Fibroblast of mammary gland (primary cell): ENCODE measurements around the gene TEX54.
A peak's percentile ranks its signal among the peaks of the same experiment; 100 is the strongest.
"Not testable (repeated sequence)": the region's sequence is repeated elsewhere in the genome, so short reads cannot be mapped to it uniquely, and the experiment has no call there.

ENCODE experiments used
- DNase-seq: peaks from one replicate; pipeline ENCODE4 v3.0.0-alpha.2; 2010; ENCODE audit warnings: low read depth
- H3K4me3 ChIP-seq: 2 replicates; pipeline ENCODE4 v1.5.1; 2011; ENCODE audit warnings: low read depth, mild to moderate bottlenecking, low read length, moderate library complexity; ENCODE audit not compliant: control insufficient read depth
- CTCF ChIP-seq: conservative IDR thresholded peaks from 2 replicates; pipeline ENCODE4 v1.5.1; 2011; ENCODE audit warnings: low read depth, low read length, inconsistent platforms; ENCODE audit not compliant: control insufficient read depth, insufficient read depth

TEX54 gene

GRCh38 chr11:62841361-62842170, 8.9 kb upstream of the TEX54 start:
- DNase-seq, result peak; percentile 100
- peak overlapping the region; percentile 83 for H3K4me3 ChIP-seq
- no peak for TF ChIP-seq CTCF

GRCh38 chr11:62840721-62841360, 8.2 kb upstream of the TEX54 start:
- peak overlapping the region; percentile 83 for H3K4me3 ChIP-seq
- DNase-seq, result peak; percentile 78

GRCh38 chr11:62839050-62839945, 6.7 kb upstream of the TEX54 start, which contains the start of gene WDR74:
Gene WDR74, minus strand, starts transcription at chr11:62839590. Its CDS starts 20 bp downstream, at chr11:62839570.
- DNase-seq, result peak; percentile 92
- peak within 1 kb of the TSS; percentile 83 for H3K4me3 ChIP-seq
- TF ChIP-seq CTCF, result no peak

GRCh38 chr11:62835336-62835735, 2.7 kb upstream of the TEX54 start:
- H3K4me3 ChIP-seq, result no peak overlapping the region
- no peak for TF ChIP-seq CTCF
- DNase-seq, result no peak

- peak within 1 kb of the TSS; percentile 67 for H3K4me3 ChIP-seq
- peak; percentile 98 for DNase-seq
- TF ChIP-seq CTCF, result no peak
These were observed 913 bp downstream of the TEX54 start, which contains the start of gene STX5 for GRCh38 chr11:62831520-62832335. Gene STX5, minus strand, starts transcription at chr11:62832051. Its CDS starts 808 bp downstream, at chr11:62831243.

GRCh38 chr11:62830904-62831519, 1.6 kb downstream of the TEX54 start:
- DNase-seq, result no peak
- no peak for TF ChIP-seq CTCF
- peak overlapping the region; percentile 67 for H3K4me3 ChIP-seq

- not testable (repeated sequence) for DNase-seq, H3K4me3 ChIP-seq
These were observed 4.5 kb downstream of the TEX54 start for GRCh38 chr11:62828130-62828529.
